Urinary bladder (tissue), 4 donors: Measurements from ENCODE around the gene HEATR1. TPM values are rescaled to one million over a fixed set of nuclear protein-coding genes. Genes with fewer than 3 reads are reported as not detected.

Experiments
- DNase-seq: peaks from one replicate; pipeline ENCODE4 v3.0.0-alpha.2; 2015; ENCODE audit errors: extremely low spot score
- H3K27ac ChIP-seq: one replicate; pipeline ENCODE4 v1.5.1; 2013; ENCODE audit warnings: low read depth, mild to moderate bottlenecking, moderate library complexity
- H3K36me3 ChIP-seq: one replicate; pipeline ENCODE4 v1.6.1; 2013; ENCODE audit warnings: mild to moderate bottlenecking, moderate library complexity; ENCODE audit not compliant: insufficient read depth
- H3K4me1 ChIP-seq: one replicate; pipeline ENCODE4 v1.6.1; 2013; ENCODE audit warnings: mild to moderate bottlenecking, moderate library complexity; ENCODE audit not compliant: insufficient read depth
- H3K4me3 ChIP-seq: one replicate; pipeline ENCODE4 v1.5.1; 2013; ENCODE audit warnings: low read depth, low read length
- WGBS: extraction: QIAGEN DNeasy Blood & Tissue Kit; methylation state at CpG from one replicate; pipeline ENCODE4 v1.1.7; 2013; 5-methylcytosine and 5-hydroxymethylcytosine counted together
- polyA plus RNA-seq: library from polyadenylated mRNA; stranded (reverse); fragments of 200-250 nt; gene quantifications from one replicate; pipeline ENCODE4 v1.2.3, GENCODE V29; 2013
- total RNA-seq: library from RNA; depleted of rRNA; stranded (reverse); fragments of >200 nt; gene quantifications from one replicate; pipeline ENCODE4 v1.2.3, GENCODE V29; 2014
- donor health status: healthy with polysubstance abuse.
- donor health status: healthy.

HEATR1 gene
- total and polyA plus RNA-seq, 2 donors = 7.7 to 45.9 TPM

- H3K36me3 ChIP-seq = no peaks in the 10 kb centered on the region
- peak; percentile 52 for DNase-seq
- H3K4me3 ChIP-seq = no peak overlapping the region
- 18% methylated on average over 15 of the region's 15 CpGs for WGBS
- H3K27ac ChIP-seq = no peak overlapping the region
- no peaks in the 10 kb centered on the region for H3K4me1 ChIP-seq
Observed at GRCh38 chr1:236502972-236503639, 101.2 kb downstream of the HEATR1 start.

GRCh38 chr1:236502579-236502971 is 101.7 kb downstream of the HEATR1 start:
- Histone ChIP-seq H3K4me1 (no peaks in the 10 kb centered on the region), H3K27ac (no peak overlapping the region), H3K4me3 (no peak overlapping the region), H3K36me3 (no peaks in the 10 kb centered on the region)
- no peak for DNase-seq
- WGBS = 37% methylated on average over 2 of the region's 2 CpGs

GRCh38 chr1:236501093-236501492 is 103.2 kb downstream of the HEATR1 start:
- WGBS = 84% methylated on average over 6 of the region's 6 CpGs
- no peaks in the 10 kb centered on the region for H3K36me3 ChIP-seq
- no peak overlapping the region for H3K4me3 ChIP-seq
- H3K4me1 ChIP-seq = no peaks in the 10 kb centered on the region
- no peak overlapping the region for H3K27ac ChIP-seq
- no peak for DNase-seq

Other genes starting within 250 kb of the HEATR1 start
- 10.6 TPM for gene EDARADD, start 210.2 kb downstream of the HEATR1 start, total RNA-seq
- 2.8 TPM for gene EDARADD, start 210.2 kb downstream of the HEATR1 start, polyA plus RNA-seq
- 94.3 TPM for gene LGALS8, start 80.5 kb downstream of the HEATR1 start, total RNA-seq
- gene LGALS8, start 80.5 kb downstream of the HEATR1 start, polyA plus RNA-seq = 28.9 TPM
- gene ACTN2, start 82.0 kb upstream of the HEATR1 start, total RNA-seq = 14.2 TPM
- 12.8 TPM for gene ACTN2, start 82.0 kb upstream of the HEATR1 start, polyA plus RNA-seq
- gene MTR, start 190.8 kb upstream of the HEATR1 start, total RNA-seq = 58.5 TPM
- gene MTR, start 190.8 kb upstream of the HEATR1 start, polyA plus RNA-seq = 10.4 TPM